ENCODE measurements around the gene SAE1. TPM values are rescaled to one million over a fixed set of nuclear protein-coding genes. Genes with fewer than 3 reads are reported as not detected.
A peak's percentile ranks its signal among the peaks of the same experiment; 100 is the strongest.

Gene SAE1
- total RNA-seq, 6 experiments from 2014 or later, result 18.8 to 33.2 (median 26.7) TPM

GRCh38 chr19:47094557-47095475, 35.8 kb upstream of the SAE1 start:
- ATAC-seq (peak in 2 of 4 donors; percentile 4 to 12), DNase-seq (no peak)
- TF ChIP-seq CTCF (IDR thresholded peaks at IDR 0.05) (no peak), POLR2A (IDR thresholded peaks at IDR 0.05) (no peak)
- peaks cover 0 to 28% (median 12%) of the 10 kb centered on the region in 4 donors for H3K4me1 ChIP-seq
- H3K9me3 ChIP-seq, result no peaks in the 10 kb centered on the region
- 58% methylated on average over 5 of the region's 15 CpGs for WGBS (ENCODE audit: insufficient coverage, low coverage, low lambda C conversion rate, missing lambda C conversion rate)
- peaks cover 0 to 29% (median 6%) of the 10 kb centered on the region in 4 donors for H3K36me3 ChIP-seq
- H3K27ac ChIP-seq, result peak overlapping the region; percentile 70 to 94 (median 74)
- no peak overlapping the region for H3K4me3 ChIP-seq
- H3K27me3 ChIP-seq, result no peaks in the 10 kb centered on the region
- intact Hi-C loops (cut with DNase I), result no loop called here

- DNase-seq (no peak), ATAC-seq (peak in 3 of 4 donors; percentile 5 to 31 (median 5))
- no peaks in the 10 kb centered on the region for H3K9me3 ChIP-seq
- peak overlapping the region; percentile 70 to 94 (median 74) for H3K27ac ChIP-seq
- WGBS (ENCODE audit: insufficient coverage, low coverage, low lambda C conversion rate, missing lambda C conversion rate), result 57% methylated on average over 8 of the region's 9 CpGs
- no peaks in the 10 kb centered on the region for H3K27me3 ChIP-seq
- H3K4me3 ChIP-seq, result no peak overlapping the region
- H3K36me3 ChIP-seq, result peaks cover 0 to 21% (median 1%) of the 10 kb centered on the region in 4 donors
- H3K4me1 ChIP-seq, result peaks cover 0 to 28% (median 12%) of the 10 kb centered on the region in 4 donors
- no peak for TF ChIP-seq POLR2A (IDR thresholded peaks at IDR 0.05)
- TF ChIP-seq CTCF (IDR thresholded peaks at IDR 0.05), result no peak
- intact Hi-C loops (cut with DNase I), result no loop called here
These were observed 35.0 kb upstream of the SAE1 start for GRCh38 chr19:47095476-47096099.

- peak; percentile 92 to 96 (median 94) for ATAC-seq
- no peak overlapping the region for H3K4me3 ChIP-seq
- H3K27me3 ChIP-seq, result no peaks in the 10 kb centered on the region
- DNase-seq, result peak; percentile 96 to 98 (median 97)
- H3K36me3 ChIP-seq, result peaks cover 0 to 20% (median 1%) of the 10 kb centered on the region in 4 donors
- peak overlapping the region; percentile 70 to 94 (median 74) for H3K27ac ChIP-seq
- peaks cover 0 to 28% (median 12%) of the 10 kb centered on the region in 4 donors for H3K4me1 ChIP-seq
- no peaks in the 10 kb centered on the region for H3K9me3 ChIP-seq
- TF ChIP-seq CTCF (IDR thresholded peaks at IDR 0.05) (no peak), POLR2A (IDR thresholded peaks at IDR 0.05) (peak; percentile 47)
- WGBS (ENCODE audit: insufficient coverage, low coverage, low lambda C conversion rate, missing lambda C conversion rate), result 59% methylated on average over 10 of the region's 12 CpGs
- intact Hi-C loops (cut with DNase I), result no loop called here
These were observed 34.4 kb upstream of the SAE1 start for GRCh38 chr19:47096100-47096704.

- intact Hi-C loops (cut with DNase I), result no loop called here
- Histone ChIP-seq H3K9me3 (no peaks in the 10 kb centered on the region), H3K36me3 (peaks cover 0 to 20% (median 1%) of the 10 kb centered on the region in 4 donors), H3K4me1 (peaks cover 0 to 28% (median 12%) of the 10 kb centered on the region in 4 donors), H3K27ac (peak overlapping the region; percentile 35 to 94 (median 50)), H3K27me3 (no peaks in the 10 kb centered on the region), H3K4me3 (no peak overlapping the region)
- TF ChIP-seq POLR2A (IDR thresholded peaks at IDR 0.05), result no peak
- TF ChIP-seq CTCF (IDR thresholded peaks at IDR 0.05), result no peak
- peak; percentile 8 to 42 (median 34) for ATAC-seq
- WGBS (ENCODE audit: insufficient coverage, low coverage, low lambda C conversion rate, missing lambda C conversion rate), result 26% methylated on average over 7 of the region's 9 CpGs
- DNase-seq, result no peak
These were observed 33.9 kb upstream of the SAE1 start for GRCh38 chr19:47096721-47097120.
